DMS53 (cell line): ENCODE data around the gene DNAJB4.
"Not testable (repeated sequence)": the region's sequence is repeated elsewhere in the genome, so short reads cannot be mapped to it uniquely, and the experiment has no call there.

ENCODE experiments used
- DNase-seq: peaks from one replicate; lab custom pipeline; 2025; lab: John Stamatoyannopoulos, UW

The DNAJB4 gene

GRCh38 chr1:78064886-78065285, 60.1 kb downstream of the DNAJB4 start:
- not testable (repeated sequence) for DNase-seq
